Keratinocyte (primary cell): Measurements from ENCODE around the gene PRR11. TPM values are rescaled to one million over a fixed set of nuclear protein-coding genes. Genes with fewer than 3 reads are reported as not detected.

Experiments
- DNase-seq: peaks from one replicate; pipeline ENCODE4 v3.0.0-alpha.2; 2011; ENCODE audit warnings: low read depth, missing footprints, low spot score
- FAIRE-seq: peaks from 2 replicates; lab custom pipeline; 2011; peaks lifted over from hg19 to GRCh38; lab: Jason Lieb, UNC
- H2AFZ ChIP-seq: 2 replicates; pipeline ENCODE4 v1.6.0; 2012; ENCODE audit warnings: low read length, control low read depth, inconsistent platforms; ENCODE audit not compliant: control insufficient read depth
- H3K27ac ChIP-seq: 2 replicates; pipeline ENCODE4 v1.5.1; 2011; ENCODE audit warnings: low read length; ENCODE audit not compliant: control insufficient read depth, insufficient read depth
- H3K27me3 ChIP-seq: 3 replicates; pipeline ENCODE4 v1.6.0; 2011; ENCODE audit warnings: low read length; ENCODE audit not compliant: control insufficient read depth, insufficient read depth; ENCODE audit errors: extremely low read depth
- H3K36me3 ChIP-seq, 2 experiments: 2 replicates in 1 of 2; 3 replicates in 1 of 2; pipeline ENCODE4 v1.5.1; 2011; ENCODE audit warnings: low read length in 2 of 2, mild to moderate bottlenecking in 1 of 2; ENCODE audit not compliant: control insufficient read depth in 2 of 2, insufficient read depth in 2 of 2; ENCODE audit errors: extremely low read depth in 1 of 2
- H3K4me1 ChIP-seq: 3 replicates; pipeline ENCODE4 v1.5.1; 2011; ENCODE audit warnings: low read length; ENCODE audit not compliant: control insufficient read depth, insufficient read depth; ENCODE audit errors: extremely low read depth
- H3K4me2 ChIP-seq: 3 replicates; pipeline ENCODE4 v1.6.0; 2011; ENCODE audit warnings: low read depth, low read length; ENCODE audit not compliant: control insufficient read depth, insufficient read depth; ENCODE audit errors: extremely low read depth
- H3K4me3 ChIP-seq, 3 experiments: fragments of 200-600 bp in 1 of 3; sonication (generic) in 1 of 3; 2 replicates in 2 of 3; 3 replicates in 1 of 3; pipeline ENCODE4 v1.5.1; 2011 to 2016; ENCODE audit warnings: low read length in 3 of 3, mild to moderate bottlenecking in 3 of 3, control low read depth in 2 of 3, inconsistent platforms in 1 of 3, low read depth in 1 of 3, mixed read lengths in 1 of 3, mixed run types in 1 of 3, moderate library complexity in 1 of 3; ENCODE audit not compliant: control insufficient read depth in 2 of 3, insufficient read depth in 2 of 3; ENCODE audit errors: extremely low read depth in 1 of 3
- H3K79me2 ChIP-seq: 2 replicates; pipeline ENCODE4 v1.6.0; 2012; ENCODE audit warnings: low read length; ENCODE audit not compliant: control insufficient read depth, insufficient read depth
- H3K9ac ChIP-seq: 3 replicates; pipeline ENCODE4 v1.6.0; 2011; ENCODE audit warnings: low read length; ENCODE audit not compliant: control insufficient read depth, insufficient read depth; ENCODE audit errors: extremely low read depth
- H3K9me1 ChIP-seq: 3 replicates; pipeline ENCODE4 v1.6.0; 2011; ENCODE audit warnings: low read length; ENCODE audit not compliant: control insufficient read depth, insufficient read depth; ENCODE audit errors: extremely low read depth
- H3K9me3 ChIP-seq: 2 replicates; pipeline ENCODE4 v1.5.1; 2012; ENCODE audit warnings: low read depth, low read length; ENCODE audit not compliant: control insufficient read depth
- H4K20me1 ChIP-seq: 3 replicates; pipeline ENCODE4 v1.6.0; 2011; ENCODE audit warnings: low read length; ENCODE audit not compliant: control insufficient read depth, insufficient read depth; ENCODE audit errors: extremely low read depth
- CTCF ChIP-seq, 3 experiments: IDR thresholded peaks in 1 of 3; conservative IDR thresholded peaks in 1 of 3; optimal IDR thresholded peaks in 1 of 3; 2 replicates in 2 of 3; 3 replicates in 1 of 3; pipeline versions ENCODE3 to v1.5.1; 2011; ENCODE audit warnings: low read length in 3 of 3, mild to moderate bottlenecking in 3 of 3, moderate library complexity in 2 of 3, control low read depth in 1 of 3, inconsistent platforms in 1 of 3; ENCODE audit not compliant: insufficient read depth in 2 of 3; ENCODE audit errors: extremely low read depth in 1 of 3
- EZH2 ChIP-seq: IDR thresholded peaks from one replicate; pipeline ENCODE4 v1.6.1; 2012; ENCODE audit warnings: inconsistent platforms, mild to moderate bottlenecking, low read length, moderate library complexity
- dilution Hi-C: fragments of 300-500 bp; cut with MboI; formaldehyde crosslinking; loops from one replicate; pipeline ENCODE4 v1.7.0; 2020; ENCODE audit warnings: low sequenced_read_pairs; ENCODE audit not compliant: extremely low pct_ligation_motif_present
- polyA plus RNA-seq, 5 experiments: library from polyadenylated mRNA; depleted of rRNA in 3 of 5; stranded (reverse) in 3 of 5; stranded (forward) in 1 of 5; unstranded in 1 of 5; fragments of >200 nt; gene quantifications; 1 replicate in 1 of 5; 2 replicates in 3 of 5; 3 replicates in 1 of 5; pipeline versions ENCODE4 v1.2.1 to v1.2.3, GENCODE V29; 2011 to 2012; ENCODE audit warnings: missing spikeins in 2 of 5, low read depth in 1 of 5, low replicate concordance in 1 of 5

Gene PRR11
- polyA plus RNA-seq, 1 donor (not counting 4 experiments of a cell fraction or from before 2014, with no cell fraction given), result 40.1 TPM

GRCh38 chr17:59185997-59186396 is 30.5 kb downstream of the PRR11 start:
- Histone ChIP-seq H3K4me3 (no peak overlapping the region), H3K9me3 (no peaks in the 10 kb centered on the region), H3K9ac (no peak overlapping the region), H3K4me1 (no peaks in the 10 kb centered on the region), H3K27ac (no peak overlapping the region), H3K36me3 (peaks cover 0 to 11% of the 10 kb centered on the region in 2 experiments), H4K20me1 (no peaks in the 10 kb centered on the region), H3K79me2 (no peaks in the 10 kb centered on the region), H3K9me1 (no peaks in the 10 kb centered on the region), H3K4me2 (no peak overlapping the region), H2AFZ (no peak overlapping the region), H3K27me3 (no peaks in the 10 kb centered on the region)
- dilution Hi-C loops, result no loop called here
- DNase-seq (no peak), FAIRE-seq (no peak)
- TF ChIP-seq CTCF (optimal IDR thresholded peaks at IDR 0.05 in 1 of 3, IDR thresholded peaks at IDR 0.05 in 1 of 3, conservative IDR thresholded peaks at IDR 0.05 in 1 of 3; ENCODE audit: extremely low read depth in 1 of 3, insufficient read depth in 2 of 3, low read length in 3 of 3), result no peak
- no peak for TF ChIP-seq EZH2

- no peaks in the 10 kb centered on the region for H4K20me1 ChIP-seq
- dilution Hi-C loops, result no loop called here
- H3K79me2 ChIP-seq, result no peaks in the 10 kb centered on the region
- peaks cover 0 to 14% of the 10 kb centered on the region in 2 experiments for H3K36me3 ChIP-seq
- H3K9me3 ChIP-seq, result no peaks in the 10 kb centered on the region
- no peak for DNase-seq
- H3K27ac ChIP-seq, result no peak overlapping the region
- no peak for TF ChIP-seq EZH2
- TF ChIP-seq CTCF (optimal IDR thresholded peaks at IDR 0.05 in 1 of 3, IDR thresholded peaks at IDR 0.05 in 1 of 3, conservative IDR thresholded peaks at IDR 0.05 in 1 of 3; ENCODE audit: extremely low read depth in 1 of 3, insufficient read depth in 2 of 3, low read length in 3 of 3), result no peak
- FAIRE-seq, result no peak
- no peaks in the 10 kb centered on the region for H3K4me1 ChIP-seq
- no peaks in the 10 kb centered on the region for H3K9me1 ChIP-seq
- H3K9ac ChIP-seq, result no peak overlapping the region
- H3K4me2 ChIP-seq, result no peak overlapping the region
- H3K27me3 ChIP-seq, result no peaks in the 10 kb centered on the region
- no peak overlapping the region for H3K4me3 ChIP-seq
- no peak overlapping the region for H2AFZ ChIP-seq
Observed at GRCh38 chr17:59186850-59187249, 31.3 kb downstream of the PRR11 start.
